Fibroblast of skin of scalp (primary cell): ENCODE results near the gene C9orf78.
"Not testable (repeated sequence)": the region's sequence is repeated elsewhere in the genome, so short reads cannot be mapped to it uniquely, and the experiment has no call there.

ENCODE experiments used
- DNase-seq: peaks from one replicate; pipeline ENCODE4 v3.0.0-alpha.2; 2013

C9orf78 gene

GRCh38 chr9:129809346-129809745, 25.7 kb downstream of the C9orf78 start:
- DNase-seq: no peak

- DNase-seq: no peak
These were observed 29.0 kb downstream of the C9orf78 start for GRCh38 chr9:129806061-129806460.

DNA sequence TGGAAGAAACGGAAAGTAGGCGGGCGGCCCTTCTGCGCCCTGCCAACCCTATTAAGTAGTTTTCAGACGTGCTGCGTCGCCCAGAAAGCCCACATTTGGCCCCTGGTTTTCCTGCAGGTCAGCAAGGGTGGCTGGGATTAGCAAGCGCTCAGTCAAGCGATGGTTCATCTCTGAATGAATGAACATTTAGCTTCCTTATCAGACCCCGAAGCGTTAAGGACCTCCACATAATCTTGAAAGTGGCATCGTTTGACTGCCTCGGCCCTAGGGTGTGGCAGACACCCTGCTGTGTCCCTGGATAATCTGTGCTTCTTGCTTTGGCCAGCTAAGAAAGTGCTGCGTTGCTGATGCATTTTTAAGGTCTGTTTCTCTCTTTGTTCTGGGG, 31.4 kb downstream of the C9orf78 start:
- DNase-seq: no peak

GRCh38 chr9:129802833-129803675, 32.0 kb downstream of the C9orf78 start, which contains the start of gene TOR1B:
Gene TOR1B (plus strand): TSS chr9:129803184. CDS start chr9:129803213, 29 bp downstream.
- DNase-seq: peak; percentile 95

DNA sequence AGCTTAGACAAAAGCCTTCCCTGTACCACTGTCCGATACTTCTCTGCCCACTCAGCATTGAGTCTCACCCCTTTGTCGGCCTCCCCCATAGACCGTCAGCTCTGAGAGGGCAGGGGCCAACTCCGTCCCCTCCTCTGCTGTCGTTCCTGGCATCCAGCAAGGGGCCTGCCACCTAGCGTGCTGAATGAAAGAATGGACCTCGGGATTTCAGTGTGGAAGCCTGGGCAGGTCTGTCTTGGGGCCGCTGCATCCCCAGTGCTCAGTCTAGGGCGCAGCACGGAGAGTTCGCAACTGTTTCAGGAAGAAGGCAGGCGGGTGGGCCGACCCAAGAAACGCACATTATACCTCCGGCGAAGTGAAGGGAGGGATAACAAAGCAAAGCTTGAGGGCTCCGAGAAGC, 33.6 kb downstream of the C9orf78 start:
- no peak for DNase-seq

GRCh38 chr9:129798973-129799372, 36.1 kb downstream of the C9orf78 start:
- DNase-seq: no peak

DNA sequence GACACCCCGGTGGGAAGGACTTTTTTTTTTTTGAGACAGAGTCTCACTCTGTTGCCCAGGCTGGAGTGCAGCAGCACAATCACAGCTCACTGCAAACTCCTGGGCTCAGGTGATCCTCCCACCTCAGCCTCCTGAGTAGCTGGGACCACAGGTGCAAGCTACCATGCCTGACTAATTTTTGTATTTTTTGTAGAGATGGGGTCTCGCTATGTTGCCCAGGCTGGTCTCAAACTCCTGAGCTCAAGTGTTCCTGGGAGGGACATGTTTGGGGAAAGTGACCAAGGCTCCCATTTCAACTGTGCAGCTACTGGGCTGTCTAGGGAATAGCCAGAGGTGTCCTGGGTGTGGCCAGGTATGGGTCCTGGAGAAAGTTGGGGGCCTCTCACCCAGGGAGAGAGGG, 39.0 kb downstream of the C9orf78 start:
- not testable (repeated sequence) for DNase-seq

- DNase-seq: no peak
These were observed 40.5 kb downstream of the C9orf78 start for GRCh38 chr9:129794549-129794948.

- no peak for DNase-seq
These were observed 48.6 kb downstream of the C9orf78 start for GRCh38 chr9:129786481-129786880.

DNA sequence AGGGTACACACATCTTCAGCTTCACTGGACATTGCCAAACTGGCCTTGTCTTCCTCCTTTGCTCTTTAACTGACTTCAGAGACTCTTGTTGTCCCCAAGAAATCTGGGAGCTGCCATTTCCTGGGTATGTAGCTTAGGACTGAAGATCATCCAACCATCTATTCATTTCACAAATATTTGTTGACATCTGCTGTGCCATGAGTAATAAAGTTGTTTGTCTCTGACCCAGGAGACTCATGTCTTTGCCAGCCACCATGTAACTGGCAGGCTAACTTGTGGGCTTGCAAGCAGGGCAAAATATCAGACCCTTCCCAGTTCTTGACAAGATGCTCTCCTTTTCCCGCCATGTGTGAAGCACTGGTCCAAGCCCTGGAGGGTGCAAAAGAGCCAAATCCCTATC, 49.2 kb downstream of the C9orf78 start:
- DNase-seq: no peak

DNA sequence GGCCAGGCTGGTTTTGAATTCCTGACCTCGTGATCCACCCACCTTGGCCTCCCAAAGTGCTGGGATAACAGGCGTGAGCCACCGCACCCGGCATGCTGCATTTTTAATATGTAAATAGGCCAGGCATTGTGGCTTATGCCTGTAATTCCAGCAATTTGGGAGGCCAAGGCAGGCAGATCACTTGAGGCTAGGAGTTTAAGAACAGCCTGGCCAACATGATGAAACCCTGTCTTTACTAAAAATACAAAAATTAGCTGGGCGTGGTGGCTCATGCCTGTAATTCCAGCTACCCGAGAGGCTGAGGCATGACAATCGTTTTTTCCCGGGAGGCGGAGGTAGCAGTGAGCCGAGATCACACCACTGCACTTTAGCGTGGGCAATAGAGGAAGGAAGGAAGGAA, 50.1 kb downstream of the C9orf78 start:
- DNase-seq: not testable (repeated sequence)

- peak; percentile 79 for DNase-seq
These were observed 51.3 kb downstream of the C9orf78 start for GRCh38 chr9:129783516-129784361.

- peak; percentile 78 for DNase-seq
These were observed 53.1 kb downstream of the C9orf78 start for GRCh38 chr9:129781981-129782380.

DNA sequence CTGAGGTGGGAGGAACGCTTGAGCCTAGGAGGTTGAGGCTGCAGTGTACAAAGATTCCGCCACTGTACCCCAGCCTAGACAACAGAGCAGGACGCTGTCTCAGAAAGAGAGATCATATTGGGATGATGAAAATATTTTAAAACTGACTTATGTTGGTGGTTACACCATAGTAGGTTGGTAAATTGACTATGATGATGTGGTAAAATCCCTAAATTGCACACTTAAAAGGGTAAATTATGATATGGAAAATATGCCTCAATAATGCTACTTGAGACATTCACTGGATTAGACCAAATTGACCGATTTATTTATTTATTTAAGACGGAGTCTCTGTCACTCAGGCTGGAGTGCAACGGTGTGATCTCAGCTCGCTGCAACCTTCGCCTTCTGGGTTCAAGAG, 53.9 kb downstream of the C9orf78 start:
- DNase-seq: no peak

GRCh38 chr9:129779560-129780190, 55.4 kb downstream of the C9orf78 start:
- DNase-seq: no peak

DNA sequence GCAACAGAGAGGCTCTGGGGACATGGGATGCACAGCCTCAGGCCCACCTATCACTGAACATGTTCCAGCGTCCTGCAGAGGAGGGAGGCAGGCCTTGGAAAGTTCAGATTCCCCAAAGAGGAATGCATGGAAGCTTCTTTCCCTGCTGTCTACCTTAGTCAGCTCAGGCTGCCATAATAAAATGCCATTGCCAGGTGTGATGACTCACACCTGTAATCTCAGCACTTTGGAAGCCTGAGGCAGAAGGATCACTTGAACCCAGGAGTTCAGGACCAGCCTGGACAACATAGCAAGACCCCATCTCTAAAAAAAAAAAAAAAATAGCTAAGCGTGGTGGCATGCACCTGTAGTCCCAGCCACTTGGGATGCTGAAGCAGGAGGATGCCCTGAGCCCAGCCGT, 56.6 kb downstream of the C9orf78 start:
- no peak for DNase-seq

- DNase-seq: no peak
These were observed 57.3 kb downstream of the C9orf78 start for GRCh38 chr9:129777769-129778130.
